CD4-positive, alpha-beta T cell treated with Interleukin-4 for 1 hour (primary cell): ENCODE data around the gene NOTCH1.
A peak's percentile ranks its signal among the peaks of the same experiment; 100 is the strongest.

Experiments
- DNase-seq, 2 donors: peaks; one replicate each; pipeline ENCODE4 v3.0.0-alpha.2; 2020 to 2022

NOTCH1 gene

GRCh38 chr9:136545965-136546696 lies at the start of gene NOTCH1:
NOTCH1 (minus strand) TSS chr9:136546048; CDS start chr9:136545786, 262 bp downstream.
- peak; percentile 91 to 92 for DNase-seq

- no peak for DNase-seq
These were observed 48.6 kb upstream of the NOTCH1 start for GRCh38 chr9:136594492-136594891.

- no peak for DNase-seq
These were observed 47.7 kb upstream of the NOTCH1 start for GRCh38 chr9:136593581-136593980.

GRCh38 chr9:136592666-136593065 lies 46.8 kb upstream of the NOTCH1 start:
- DNase-seq, result no peak

GRCh38 chr9:136590821-136591752 lies 45.2 kb upstream of the NOTCH1 start:
- no peak for DNase-seq

- no peak for DNase-seq
These were observed 44.2 kb upstream of the NOTCH1 start for GRCh38 chr9:136589766-136590763.

GRCh38 chr9:136588663-136589464 lies 43.0 kb upstream of the NOTCH1 start:
- DNase-seq, result no peak

- no peak for DNase-seq
These were observed 42.3 kb upstream of the NOTCH1 start for GRCh38 chr9:136587944-136588662.

GRCh38 chr9:136587145-136587943 lies 41.5 kb upstream of the NOTCH1 start:
- peak in 1 of 2 donors; percentile 39 for DNase-seq

- no peak for DNase-seq
These were observed 40.6 kb upstream of the NOTCH1 start for GRCh38 chr9:136586391-136586953.

GRCh38 chr9:136585531-136586120 lies 39.8 kb upstream of the NOTCH1 start:
- DNase-seq, result no peak

- no peak for DNase-seq
These were observed 39.1 kb upstream of the NOTCH1 start for GRCh38 chr9:136584934-136585333.

GRCh38 chr9:136584401-136584932 lies 38.6 kb upstream of the NOTCH1 start:
- DNase-seq, result no peak

GRCh38 chr9:136582977-136583735 lies 37.3 kb upstream of the NOTCH1 start:
- DNase-seq, result no peak

- DNase-seq, result no peak
These were observed 36.0 kb upstream of the NOTCH1 start for GRCh38 chr9:136581614-136582447.

GRCh38 chr9:136579650-136580219 lies 33.9 kb upstream of the NOTCH1 start:
- peak in 1 of 2 donors; percentile 9 for DNase-seq
